NAMALWA (cell line): Measurements from ENCODE around the gene TRUB2.

Source experiments
- DNase-seq: peaks from one replicate; pipeline ENCODE4 v3.0.0-alpha.2; 2015; ENCODE audit warnings: low spot score

TRUB2 gene

GRCh38 chr9:128322404-128323211 lies at the start of gene TRUB2, which contains the start of gene COQ4:
TRUB2 (minus strand) TSS chr9:128322447; CDS start chr9:128322408, 39 bp downstream.
COQ4 (plus strand) TSS chr9:128322839; CDS start chr9:128322859, 20 bp downstream.
- peak; percentile 95 for DNase-seq

DNA sequence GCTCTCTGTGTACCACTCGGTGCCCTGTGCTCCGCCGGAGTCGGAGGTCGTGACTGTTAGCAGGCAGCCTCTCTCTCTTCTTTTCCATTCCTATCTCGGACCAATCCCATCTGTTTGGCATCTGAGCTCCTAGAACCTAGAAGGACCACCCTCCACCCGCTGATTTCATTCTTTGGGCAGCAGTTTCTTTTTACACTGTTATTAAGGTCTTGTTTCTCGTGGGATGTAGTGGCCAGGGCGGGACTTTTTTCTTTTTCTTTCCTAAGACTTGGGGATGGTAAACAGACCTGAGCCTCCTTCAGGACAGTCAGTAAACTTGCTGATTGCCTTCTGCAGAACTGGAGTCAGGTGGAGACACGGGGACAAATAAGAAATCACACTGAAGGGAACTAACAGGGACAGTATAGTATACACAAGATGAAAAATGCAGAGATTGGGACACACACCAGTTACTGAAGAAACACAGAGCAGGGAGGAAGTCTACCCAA lies 49.4 kb upstream of the TRUB2 start:
- no peak for DNase-seq

- DNase-seq, result peak; percentile 97
Observed at GRCh38 chr9:128370752-128371629, 48.7 kb upstream of the TRUB2 start, which contains the start of gene URM1. URM1 (plus strand) TSS chr9:128371374; CDS start chr9:128371381, 7 bp downstream.

GRCh38 chr9:128370367-128370751 lies 48.1 kb upstream of the TRUB2 start:
- DNase-seq, result no peak

- DNase-seq, result no peak
Observed at GRCh38 chr9:128369024-128369706, 46.9 kb upstream of the TRUB2 start.

- DNase-seq, result no peak
Observed at GRCh38 chr9:128365525-128365924, 43.3 kb upstream of the TRUB2 start.

GRCh38 chr9:128362774-128363173 lies 40.5 kb upstream of the TRUB2 start:
- DNase-seq, result no peak

- DNase-seq, result peak; percentile 73
Observed at GRCh38 chr9:128361986-128362646, 39.9 kb upstream of the TRUB2 start.

- no peak for DNase-seq
Observed at GRCh38 chr9:128361296-128361985, 39.2 kb upstream of the TRUB2 start.

- DNase-seq, result no peak
Observed at GRCh38 chr9:128360826-128361225, 38.6 kb upstream of the TRUB2 start.

DNA sequence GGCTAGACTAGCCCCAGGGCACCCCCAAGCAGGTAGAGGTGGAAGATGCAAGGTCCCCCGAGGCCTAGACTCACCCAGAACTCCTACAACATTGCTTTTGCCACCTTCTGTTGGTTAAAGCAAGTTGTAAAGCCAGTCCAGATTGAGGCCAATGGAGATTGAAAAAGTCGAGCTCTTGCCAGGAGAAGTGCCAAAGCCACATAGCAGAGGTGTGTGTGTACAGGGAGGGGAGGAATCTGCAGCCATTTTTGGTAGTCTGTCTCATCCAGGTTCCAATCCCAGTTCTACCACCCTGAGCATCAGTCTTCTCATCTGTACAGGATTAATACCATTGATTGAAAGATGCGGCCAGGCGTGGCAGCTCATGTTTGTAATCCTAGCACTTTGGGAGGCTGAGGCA lies 36.6 kb upstream of the TRUB2 start:
- DNase-seq, result no peak

- DNase-seq, result no peak
Observed at GRCh38 chr9:128358090-128358489, 35.8 kb upstream of the TRUB2 start.

GRCh38 chr9:128355451-128355850 lies 33.2 kb upstream of the TRUB2 start:
- no peak for DNase-seq

- DNase-seq, result no peak
Observed at GRCh38 chr9:128349772-128350171, 27.5 kb upstream of the TRUB2 start.

GRCh38 chr9:128349125-128349524 lies 26.9 kb upstream of the TRUB2 start:
- DNase-seq, result no peak

GRCh38 chr9:128344931-128345605 lies 22.8 kb upstream of the TRUB2 start:
- no peak for DNase-seq

DNA sequence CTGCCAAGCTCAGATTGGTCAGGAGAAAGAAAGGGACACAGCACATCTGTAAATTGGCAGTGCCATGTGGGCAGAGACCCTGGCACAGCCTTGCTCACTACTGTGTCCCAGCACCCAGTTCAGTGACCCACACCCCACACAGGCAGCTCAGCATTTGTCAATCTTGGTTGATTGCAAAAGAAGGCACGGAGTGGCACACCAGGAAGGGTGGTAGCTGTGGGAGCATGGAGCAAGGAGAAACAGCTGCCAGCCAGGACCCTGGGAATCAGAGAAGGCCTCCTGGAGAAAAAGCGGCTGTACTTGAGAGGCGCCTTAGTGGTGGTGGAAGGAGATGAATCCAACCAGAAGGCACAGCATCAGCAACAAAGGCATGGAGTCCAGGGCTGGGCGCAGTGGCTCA lies 21.6 kb upstream of the TRUB2 start:
- DNase-seq, result no peak

DNA sequence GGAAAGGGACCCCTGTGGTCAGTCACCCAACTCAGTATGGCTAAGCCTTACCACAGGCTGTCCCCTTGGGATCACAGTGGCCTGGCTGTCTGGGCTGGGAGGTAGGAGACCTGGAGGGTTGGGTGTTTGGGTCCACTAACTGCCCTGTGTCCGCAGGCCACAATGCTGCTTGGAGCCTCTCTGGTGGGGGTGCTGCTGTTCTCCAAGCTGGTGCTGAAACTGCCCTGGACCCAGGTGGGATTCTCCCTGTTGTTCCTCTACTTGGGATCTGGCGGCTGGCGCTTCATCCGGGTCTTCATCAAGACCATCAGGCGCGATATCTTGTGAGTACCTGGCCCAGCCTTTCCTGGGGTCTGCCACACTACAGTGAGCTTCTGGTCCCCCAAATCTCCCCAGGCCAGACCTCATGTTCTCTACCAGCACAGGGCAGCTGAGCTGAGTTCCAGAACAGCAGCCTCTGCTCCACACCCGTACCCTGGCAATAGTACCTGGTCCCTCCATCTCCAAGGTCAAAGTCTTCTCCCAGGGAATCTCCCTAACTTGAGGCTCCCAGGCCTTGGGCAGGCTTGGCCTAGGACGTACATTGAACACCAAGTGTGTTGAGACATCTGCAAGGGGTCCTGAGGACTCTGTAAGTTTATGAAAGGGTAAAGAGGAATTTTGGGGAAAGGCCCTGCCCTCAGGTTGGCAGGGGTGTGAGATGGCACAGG lies 20.9 kb upstream of the TRUB2 start:
- DNase-seq, result no peak

GRCh38 chr9:128341435-128341849 lies 19.2 kb upstream of the TRUB2 start:
- peak; percentile 89 for DNase-seq
